ENCODE results near the gene ABLIM3. TPM values are rescaled to one million over a fixed set of nuclear protein-coding genes. Genes with fewer than 3 reads are reported as not detected.

The ABLIM3 gene
- total and polyA plus RNA-seq, 9 of the 15 experiments (the other 6 are each of a cell fraction or from before 2014, with no cell fraction given), result 0.03 to 0.38 (median 0.11) TPM

- TF ChIP-seq RAD51 (IDR thresholded peaks at IDR 0.05; ENCODE audit: borderline replicate concordance, low read depth) (no peak), TBP (optimal IDR thresholded peaks at IDR 0.05; ENCODE audit: low read depth, low read length) (no peak), MCM3 (IDR thresholded peaks at IDR 0.05) (no peak), ZNF407 (IDR thresholded peaks at IDR 0.05; ENCODE audit: low read depth) (no peak), SP2 (IDR thresholded peaks at IDR 0.05; ENCODE audit: extremely low read depth, low read depth, low read length, poor library complexity, severe bottlenecking) (no peak), TRIM28 (IDR thresholded peaks at IDR 0.05) (peak; percentile 69), CBX5 (IDR thresholded peaks at IDR 0.05; ENCODE audit: borderline replicate concordance, low read depth) (0 out of 2 replicates have a peak, but pooled peaks have one; percentile 41), ETV6 (IDR thresholded peaks at IDR 0.05; ENCODE audit: borderline replicate concordance in 1 of 2, low read depth in 2 of 2, low read length in 1 of 2) (no peak), ETV6 (CRISPR knock-in tag; IDR thresholded peaks at IDR 0.05; ENCODE audit: borderline replicate concordance) (no peak), GTF2F1 (IDR thresholded peaks at IDR 0.05; ENCODE audit: low read depth, low read length) (no peak), BRD9 (IDR thresholded peaks at IDR 0.05; ENCODE audit: low read depth, partially characterized antibody) (no peak), TFE3 (CRISPR knock-in tag; IDR thresholded peaks at IDR 0.05) (no peak), RAD21 (CRISPR knock-in tag; conservative IDR thresholded peaks at IDR 0.05 in 1 of 2, IDR thresholded peaks at IDR 0.05 in 1 of 2) (peak; percentile 81 to 85), TAF7 (tag; IDR thresholded peaks at IDR 0.05) (no peak), DEAF1 (CRISPR knock-in tag; IDR thresholded peaks at IDR 0.05) (peak; percentile 61; the same call in 1 of the 2 replicates)
- TF ChIP-seq, protein P1, sequence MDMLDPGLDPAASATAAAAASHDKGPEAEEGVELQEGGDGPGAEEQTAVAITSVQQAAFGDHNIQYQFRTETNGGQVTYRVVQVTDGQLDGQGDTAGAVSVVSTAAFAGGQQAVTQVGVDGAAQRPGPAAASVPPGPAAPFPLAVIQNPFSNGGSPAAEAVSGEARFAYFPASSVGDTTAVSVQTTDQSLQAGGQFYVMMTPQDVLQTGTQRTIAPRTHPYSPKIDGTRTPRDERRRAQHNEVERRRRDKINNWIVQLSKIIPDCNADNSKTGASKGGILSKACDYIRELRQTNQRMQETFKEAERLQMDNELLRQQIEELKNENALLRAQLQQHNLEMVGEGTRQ (CRISPR knock-in tag; IDR thresholded peaks at IDR 0.05), result no peak
Measured at GRCh38 chr5:149268928-149269557, 127.8 kb downstream of the ABLIM3 start (continued).

All from K562 (cell line).